Skeletal muscle satellite cell (primary cell): Measurements from ENCODE around the gene CYBA.

ENCODE experiments used
- H3K27me3 ChIP-seq: 2 replicates; pipeline ENCODE4 v1.7.0; 2013; ENCODE audit warnings: low read length; ENCODE audit not compliant: control insufficient read depth, insufficient read depth
- H3K36me3 ChIP-seq: 2 replicates; pipeline ENCODE4 v1.7.0; 2013; ENCODE audit warnings: mild to moderate bottlenecking, control low read depth, low read length; ENCODE audit not compliant: insufficient read depth
- H3K4me1 ChIP-seq: 2 replicates; pipeline ENCODE4 v1.7.0; 2013; ENCODE audit warnings: low read length; ENCODE audit not compliant: control insufficient read depth, insufficient read depth
- H3K4me2 ChIP-seq: 2 replicates; pipeline ENCODE4 v1.7.0; 2013; ENCODE audit warnings: mild to moderate bottlenecking, low read length
- H3K4me3 ChIP-seq: 2 replicates; pipeline ENCODE4 v1.7.0; 2013; ENCODE audit warnings: low read length
- H3K9ac ChIP-seq: 2 replicates; pipeline ENCODE4 v1.7.0; 2013; ENCODE audit warnings: mild to moderate bottlenecking, low read depth, low read length, moderate library complexity
- H3K9me3 ChIP-seq: replicated peaks from 2 replicates; pipeline ENCODE4 v1.7.0; 2013; ENCODE audit warnings: mild to moderate bottlenecking, control low read depth, low read length

CYBA gene

DNA sequence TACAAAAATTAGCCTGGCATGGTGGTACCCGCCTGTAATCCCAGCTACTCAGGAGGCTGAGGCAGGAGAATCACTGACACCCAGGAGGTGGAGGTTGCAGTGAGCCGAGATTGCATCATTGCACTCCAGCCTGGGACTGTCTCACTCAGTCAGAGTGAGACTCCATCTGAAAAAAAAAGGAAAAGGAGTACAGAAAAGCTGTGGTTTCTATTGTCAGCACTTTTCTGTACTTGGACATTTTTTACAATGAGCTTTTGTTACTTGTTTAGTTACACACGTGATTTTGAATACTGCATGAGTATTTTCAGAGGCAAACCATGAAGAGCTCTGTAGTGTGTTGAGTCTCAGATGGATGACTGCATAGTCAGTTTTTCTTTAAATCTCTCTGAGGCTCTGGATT is 54.4 kb downstream of the CYBA start:
- Histone ChIP-seq H3K4me3 (no peak overlapping the region), H3K27me3 (no peaks in the 10 kb centered on the region), H3K4me1 (peaks cover 5% of the 10 kb centered on the region), H3K36me3 (peaks cover 50% of the 10 kb centered on the region), H3K9me3 (no peaks in the 10 kb centered on the region), H3K9ac (no peak overlapping the region), H3K4me2 (no peak overlapping the region)

DNA sequence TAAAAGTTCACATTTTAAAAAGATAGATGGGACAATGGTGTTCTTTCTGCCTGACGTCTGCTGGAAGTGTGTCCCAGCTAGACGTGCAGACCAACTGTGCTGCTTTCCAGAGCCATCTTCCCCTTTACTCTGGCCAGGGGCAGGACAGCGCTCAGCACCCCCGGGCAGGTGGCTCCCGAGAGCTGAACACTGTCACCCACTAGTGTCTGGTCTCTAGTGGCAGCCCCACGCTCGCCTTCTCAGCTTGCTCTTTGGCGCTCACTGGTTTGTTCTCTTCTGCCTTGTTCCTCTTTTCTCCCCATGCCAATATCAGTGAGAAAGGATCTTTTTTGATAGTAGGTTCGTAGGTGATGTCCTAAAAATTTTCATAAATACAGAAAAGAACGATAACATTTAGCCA is 54.9 kb downstream of the CYBA start:
- Histone ChIP-seq H3K4me2 (no peak overlapping the region), H3K36me3 (peaks cover 44% of the 10 kb centered on the region), H3K4me3 (no peak overlapping the region), H3K9me3 (no peaks in the 10 kb centered on the region), H3K27me3 (no peaks in the 10 kb centered on the region), H3K9ac (no peak overlapping the region), H3K4me1 (peaks cover 6% of the 10 kb centered on the region)

GRCh38 chr16:88595101-88595500 is 55.8 kb downstream of the CYBA start:
- Histone ChIP-seq H3K4me3 (no peak overlapping the region), H3K9me3 (no peaks in the 10 kb centered on the region), H3K9ac (no peak overlapping the region), H3K27me3 (no peaks in the 10 kb centered on the region), H3K36me3 (peaks cover 42% of the 10 kb centered on the region), H3K4me2 (no peak overlapping the region), H3K4me1 (peaks cover 6% of the 10 kb centered on the region)

- H3K4me1 ChIP-seq = peaks cover 6% of the 10 kb centered on the region
- H3K27me3 ChIP-seq = no peaks in the 10 kb centered on the region
- no peak overlapping the region for H3K4me2 ChIP-seq
- H3K36me3 ChIP-seq = peaks cover 41% of the 10 kb centered on the region
- H3K4me3 ChIP-seq = no peak overlapping the region
- no peak overlapping the region for H3K9ac ChIP-seq
- no peaks in the 10 kb centered on the region for H3K9me3 ChIP-seq
Observed at GRCh38 chr16:88593910-88594309, 56.9 kb downstream of the CYBA start.

- H3K4me3 ChIP-seq = no peak overlapping the region
- no peak overlapping the region for H3K4me2 ChIP-seq
- no peaks in the 10 kb centered on the region for H3K27me3 ChIP-seq
- H3K9me3 ChIP-seq = no peaks in the 10 kb centered on the region
- peaks cover 6% of the 10 kb centered on the region for H3K4me1 ChIP-seq
- peaks cover 42% of the 10 kb centered on the region for H3K36me3 ChIP-seq
- H3K9ac ChIP-seq = no peak overlapping the region
Observed at GRCh38 chr16:88593489-88593888, 57.4 kb downstream of the CYBA start.
